ENCODE data around the gene INMT.

GRCh38 chr7:30795161-30795948 is 43.4 kb downstream of the INMT start:
- TF ChIP-seq CTCF (IDR thresholded peaks at IDR 0.05; ENCODE audit: insufficient read depth, low read length) (no peak), REST (IDR thresholded peaks at IDR 0.05; ENCODE audit: insufficient replicate concordance, low read depth) (no peak), SPI1 (IDR thresholded peaks at IDR 0.05; ENCODE audit: borderline replicate concordance, low read depth) (no peak), POLR2AphosphoS5 (IDR thresholded peaks at IDR 0.05; ENCODE audit: low read depth) (no peak), GABPA (IDR thresholded peaks at IDR 0.05; ENCODE audit: low read depth) (no peak)

Measured in HL-60 (cell line).